K562 (cell line): ENCODE measurements around the gene SLC20A1. TPM values are rescaled to one million over a fixed set of nuclear protein-coding genes. Genes with fewer than 3 reads are reported as not detected.
A peak's percentile ranks its signal among the peaks of the same experiment; 100 is the strongest.

ENCODE experiments used
- BMI1 ChIP-seq: fragments of 150-350 bp; IDR thresholded peaks from 2 replicates; pipeline ENCODE4 v1.6.1; 2014; ENCODE audit warnings: low read length
- CEBPB ChIP-seq: fragments of 450-650 bp; IDR thresholded peaks from 2 replicates; pipeline ENCODE4 v1.6.1; 2016; ENCODE audit warnings: missing genetic modification characterization, missing compliant biosample characterization
- CEBPG ChIP-seq, 3 experiments: fragments of 200-800 bp in 1 of 3; sonication (Bioruptor generic) in 1 of 3; sonication (generic) in 1 of 3; formaldehyde crosslinking in 1 of 3; IDR thresholded peaks in 2 of 3; conservative IDR thresholded peaks in 1 of 3; 2 replicates each; pipeline versions ENCODE4 v1.6.1 to v1.8.0; 2016 to 2022; ENCODE audit warnings: missing compliant biosample characterization in 2 of 3, missing genetic modification characterization in 2 of 3, mild to moderate bottlenecking in 1 of 3, missing genetic modification reagents in 1 of 3
- CHD4 ChIP-seq: fragments of 200-600 bp; sonication (generic); IDR thresholded peaks from 3 replicates; pipeline ENCODE4 v1.6.1; 2012; ENCODE audit warnings: low read depth, mild to moderate bottlenecking, mixed read lengths, low read length, inconsistent platforms; ENCODE audit not compliant: insufficient read depth, insufficient replicate concordance, poor library complexity, severe bottlenecking
- FOXP1 ChIP-seq: sonication (generic); formaldehyde crosslinking; IDR thresholded peaks from 2 replicates; pipeline ENCODE4 v1.8.0; 2022; ENCODE audit warnings: mild to moderate bottlenecking, missing genetic modification reagents
- HNRNPL ChIP-seq: fragments of 200-400 bp; formaldehyde crosslinking; IDR thresholded peaks from 2 replicates; pipeline ENCODE4 v1.6.1; 2017; ENCODE audit warnings: low read depth, mild to moderate bottlenecking, low read length
- PHF21A ChIP-seq: fragments of 450-650 bp; IDR thresholded peaks from 2 replicates; pipeline ENCODE4 v1.6.1; 2017; ENCODE audit warnings: low read depth, borderline replicate concordance
- POLR2AphosphoS5 ChIP-seq: IDR thresholded peaks from 2 replicates; pipeline ENCODE4 v1.6.1; 2011; ENCODE audit warnings: mild to moderate bottlenecking, low read depth, low read length, moderate library complexity; ENCODE audit not compliant: control insufficient read depth, insufficient read depth
- PURB ChIP-seq: sonication (generic); formaldehyde crosslinking; IDR thresholded peaks from 2 replicates; pipeline ENCODE4 v1.9.0; 2021; ENCODE audit warnings: low read depth, mild to moderate bottlenecking, missing genetic modification reagents
- SLC30A9 ChIP-seq: fragments of 250-450 bp; sonication (Bioruptor Pico); IDR thresholded peaks from 2 replicates; pipeline ENCODE4 v1.8.0; 2022; ENCODE audit warnings: mild to moderate bottlenecking, moderate library complexity
- TBL1XR1 ChIP-seq, 2 experiments: IDR thresholded peaks; 2 replicates each; pipeline ENCODE4 v1.6.1; 2012; ENCODE audit warnings: improper control_type of control experiment in 2 of 2, low read length in 2 of 2, mild to moderate bottlenecking in 1 of 2
- TEAD1 ChIP-seq, 2 experiments: fragments of 450-650 bp in 1 of 2; sonication (generic) in 1 of 2; formaldehyde crosslinking; IDR thresholded peaks; 2 replicates each; pipeline versions ENCODE4 v1.4.0 to v1.8.0; 2020 to 2022; ENCODE audit warnings: mild to moderate bottlenecking in 2 of 2, missing genetic modification reagents in 1 of 2
- THRA ChIP-seq: fragments of 450-650 bp; IDR thresholded peaks from 2 replicates; pipeline ENCODE4 v1.6.1; 2017; ENCODE audit warnings: mild to moderate bottlenecking, moderate library complexity
- U2AF1 ChIP-seq: fragments of 200-400 bp; formaldehyde crosslinking; optimal IDR thresholded peaks from 2 replicates; pipeline ENCODE3; 2017; ENCODE audit warnings: mild to moderate bottlenecking, low read depth, low read length, moderate library complexity
- U2AF2 ChIP-seq: fragments of 200-400 bp; formaldehyde crosslinking; optimal IDR thresholded peaks from 2 replicates; pipeline ENCODE3; 2017; ENCODE audit warnings: low read depth, mild to moderate bottlenecking, low read length
- ZBTB7A ChIP-seq: IDR thresholded peaks from 2 replicates; pipeline ENCODE4 v1.6.1; 2011; ENCODE audit warnings: low read depth, mild to moderate bottlenecking, low read length, moderate library complexity, borderline replicate concordance; ENCODE audit not compliant: control insufficient read depth
- ZNF217 ChIP-seq: sonication (generic); formaldehyde crosslinking; IDR thresholded peaks from 2 replicates; pipeline ENCODE4 v1.8.0; 2022; ENCODE audit warnings: mild to moderate bottlenecking, missing genetic modification reagents
- ZNF318 ChIP-seq, 2 experiments: fragments of 450-650 bp; IDR thresholded peaks; 2 replicates each; pipeline ENCODE4 v1.6.1; 2016; ENCODE audit warnings: mild to moderate bottlenecking in 2 of 2, borderline replicate concordance in 1 of 2, low read depth in 1 of 2, moderate library complexity in 1 of 2
- ZNF431 ChIP-seq: sonication (generic); formaldehyde crosslinking; IDR thresholded peaks from 2 replicates; pipeline ENCODE4 v1.8.0; 2022; ENCODE audit warnings: mild to moderate bottlenecking, missing genetic modification reagents
- polyA plus RNA-seq, 8 experiments: library from polyadenylated mRNA; depleted of rRNA in 4 of 8; stranded (reverse) in 5 of 8; unstranded in 3 of 8; fragments of >200 nt; fragmentation: Nextera tagmentation in 2 of 8; fragmentation: Illumina TruSeq in 1 of 8; extraction: Ambion mirVana in 2 of 8; extraction: Trizol in 1 of 8; gene quantifications; 2 replicates each; pipeline versions ENCODE4 v1.2.1 to v1.2.3, GENCODE V29; 2011 to 2014; ENCODE audit warnings: inconsistent platforms in 1 of 8, missing spikeins in 1 of 8
- total RNA-seq, 7 experiments: library from RNA; depleted of rRNA in 6 of 7; stranded (reverse); fragments of >200 nt in 6 of 7; fragmentation: Illumina TruSeq in 2 of 7; extraction: Trizol in 2 of 7; gene quantifications; 2 replicates each; pipeline versions ENCODE4 v1.2.1 to v1.2.3, GENCODE V29; 2011 to 2021; ENCODE audit warnings: low replicate concordance in 1 of 7

SLC20A1 gene
- total and polyA plus RNA-seq, 9 of the 15 experiments (the other 6 are each of a cell fraction or from before 2014, with no cell fraction given) = 53.8 to 150 (median 74.7) TPM

GRCh38 chr2:112626604-112627059 is 19.1 kb upstream of the SLC20A1 start (continued):
- TF ChIP-seq CHD4 (no peak), U2AF2 (no peak), CEBPB (tag) (no peak), TBL1XR1 (IDR thresholded peaks at IDR 0.05; ENCODE audit: low read length in 2 of 2) (peak in 1 of 2 experiments; percentile 21; a peak in 1 of 4 replicates), SLC30A9 (no peak), BMI1 (no peak), CEBPG (CRISPR knock-in tag; IDR thresholded peaks at IDR 0.05) (no peak), CEBPG (tag; conservative IDR thresholded peaks at IDR 0.05 in 1 of 2, IDR thresholded peaks at IDR 0.05 in 1 of 2) (no peak), ZNF318 (IDR thresholded peaks at IDR 0.05; ENCODE audit: borderline replicate concordance in 1 of 2, low read depth in 1 of 2) (no peak), U2AF1 (no peak), POLR2AphosphoS5 (no peak), TEAD1 (CRISPR knock-in tag; IDR thresholded peaks at IDR 0.05) (no peak), PHF21A (no peak), HNRNPL (0 out of 2 replicates have a peak, but pooled peaks have one; percentile 44), ZNF217 (CRISPR knock-in tag) (no peak), FOXP1 (CRISPR knock-in tag) (no peak), ZNF431 (CRISPR knock-in tag) (no peak), THRA (no peak), PURB (CRISPR knock-in tag) (no peak), ZBTB7A (peak; percentile 80)
